ENCODE results near the gene S100Z.

S100Z gene

DNA sequence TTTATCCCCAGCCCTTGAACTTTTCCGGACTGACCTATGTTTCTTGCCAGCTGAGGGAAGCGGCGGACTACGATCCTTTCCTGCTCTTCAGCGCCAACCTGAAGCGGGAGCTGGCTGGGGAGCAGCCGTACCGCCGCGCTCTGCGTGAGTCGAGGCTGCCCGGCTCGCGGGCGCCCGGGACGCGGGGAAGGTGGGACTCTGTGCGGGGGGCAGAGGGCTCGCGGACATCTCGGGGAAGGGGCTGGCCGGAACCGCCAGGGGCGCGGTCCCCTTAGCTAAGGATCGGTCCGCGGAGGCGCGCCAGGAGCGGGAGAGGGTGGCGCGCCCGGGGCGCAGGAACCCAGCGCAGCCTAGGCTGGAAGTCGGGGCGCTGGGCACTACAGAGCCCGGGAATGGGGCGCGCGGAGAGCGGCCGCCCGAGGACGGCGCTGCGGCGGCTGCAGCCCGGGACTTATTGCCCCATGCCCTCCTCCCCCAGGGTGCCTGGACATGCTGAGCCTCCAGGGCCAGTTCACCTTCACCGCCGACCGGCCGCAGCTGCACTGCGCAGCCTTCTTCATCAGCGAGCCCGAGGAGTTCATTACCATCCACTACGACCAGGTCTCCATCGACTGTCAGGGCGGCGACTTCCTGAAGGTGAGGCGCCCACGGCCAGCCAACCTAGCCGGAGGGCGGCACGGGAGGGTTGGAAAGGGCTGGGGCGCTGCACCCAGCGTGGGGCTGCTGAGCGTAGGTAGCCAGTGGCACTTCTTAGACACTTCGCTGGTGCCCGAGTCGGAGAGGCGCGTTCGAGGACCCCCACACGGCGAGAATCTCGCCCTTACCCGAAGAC lies 104.0 kb downstream of the S100Z start:
- no peak for DNase-seq (ENCODE audit: low spot score)

DNA sequence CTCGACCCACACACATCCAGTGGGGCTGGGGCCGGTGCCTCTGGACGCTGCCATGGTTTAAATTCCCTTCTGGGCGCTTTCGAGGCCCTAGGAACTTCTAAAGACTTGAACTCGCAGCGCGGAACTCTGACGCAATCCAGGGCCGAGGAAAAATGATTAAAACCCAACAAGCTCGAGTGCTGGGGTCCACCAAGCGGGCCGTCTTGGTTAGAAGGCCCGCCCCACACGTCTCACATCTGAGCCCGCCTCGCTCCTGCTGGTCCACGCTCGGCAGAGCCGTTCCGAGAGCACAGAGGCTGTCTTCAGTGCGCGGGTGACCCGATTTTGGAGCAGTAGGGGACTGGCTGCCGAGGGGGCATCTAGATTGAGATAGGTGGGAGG lies 104.6 kb downstream of the S100Z start:
- no peak for DNase-seq (ENCODE audit: low spot score)

- no peak for DNase-seq (ENCODE audit: low spot score)
Measured at GRCh38 chr5:76956033-76956432, 106.2 kb downstream of the S100Z start.

DNA sequence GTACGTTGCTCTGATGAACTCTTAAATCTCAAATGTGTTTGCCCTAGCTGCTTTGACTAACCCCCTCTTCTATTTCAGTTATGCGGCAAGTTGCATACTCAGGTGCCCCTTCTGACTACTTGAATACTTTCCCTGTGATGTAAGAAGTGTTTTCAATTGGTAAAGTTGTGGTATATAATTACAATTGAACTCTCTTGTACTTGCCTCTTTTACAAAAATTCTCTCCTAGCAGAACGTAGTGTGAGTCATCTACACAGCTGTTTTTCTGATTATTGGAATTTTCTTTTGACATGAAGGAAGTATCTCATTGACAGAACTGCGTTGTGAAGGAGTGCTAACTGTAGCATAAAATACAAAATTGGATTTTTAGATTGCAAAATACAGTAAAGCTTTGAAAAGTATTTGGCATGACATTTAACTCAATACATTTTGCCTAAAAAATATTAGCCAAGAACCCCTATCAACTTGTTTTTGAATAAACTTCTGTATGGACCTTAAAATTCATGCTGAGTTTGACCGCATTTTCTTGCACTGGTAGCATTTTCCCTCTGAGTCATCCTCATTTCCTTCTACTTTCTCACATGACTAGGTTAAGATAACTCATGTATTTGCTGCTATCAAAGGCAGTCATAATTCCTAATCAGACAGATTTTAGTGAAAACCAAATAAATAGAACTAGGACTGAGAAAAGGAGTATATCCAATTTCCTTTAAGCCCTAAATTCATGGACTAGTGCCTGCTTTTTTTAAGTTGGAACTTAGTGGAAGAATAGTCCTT lies 109.4 kb downstream of the S100Z start:
- no peak for DNase-seq (ENCODE audit: low spot score)

DNA sequence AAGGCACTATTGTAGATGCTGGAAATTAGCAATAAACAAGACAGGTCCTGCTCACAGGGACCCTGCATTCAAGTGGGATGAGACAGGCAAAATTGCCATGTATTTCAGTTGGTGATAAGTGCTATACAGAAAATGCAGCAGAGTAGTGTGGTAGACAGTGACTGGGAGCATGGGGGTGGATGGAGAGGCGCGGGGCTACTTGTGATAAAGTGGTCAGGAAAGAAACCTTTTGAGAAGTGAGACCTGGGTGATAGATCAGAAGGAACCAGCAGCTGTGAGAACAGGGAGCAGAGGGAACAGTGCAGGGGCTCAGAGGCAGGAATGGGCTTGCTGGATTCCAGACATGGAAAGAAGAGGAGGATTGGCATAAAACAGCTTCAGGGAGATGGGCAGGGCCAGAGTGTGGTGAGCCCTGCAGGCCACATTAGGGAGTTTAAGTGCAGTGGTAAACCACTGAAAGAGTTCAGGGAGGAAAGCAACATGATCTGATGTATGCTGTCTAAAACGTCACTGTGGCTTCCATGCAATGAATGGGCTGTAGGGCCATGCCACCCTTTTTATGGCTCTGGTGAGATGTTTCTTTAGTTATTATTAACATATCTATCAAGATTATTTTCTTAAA lies 110.3 kb downstream of the S100Z start:
- DNase-seq (ENCODE audit: low spot score) = no peak

- DNase-seq (ENCODE audit: low spot score) = no peak
Measured at GRCh38 chr5:76964060-76964459, 114.2 kb downstream of the S100Z start.
